ENCODE data around the gene DPY19L1.

DNA sequence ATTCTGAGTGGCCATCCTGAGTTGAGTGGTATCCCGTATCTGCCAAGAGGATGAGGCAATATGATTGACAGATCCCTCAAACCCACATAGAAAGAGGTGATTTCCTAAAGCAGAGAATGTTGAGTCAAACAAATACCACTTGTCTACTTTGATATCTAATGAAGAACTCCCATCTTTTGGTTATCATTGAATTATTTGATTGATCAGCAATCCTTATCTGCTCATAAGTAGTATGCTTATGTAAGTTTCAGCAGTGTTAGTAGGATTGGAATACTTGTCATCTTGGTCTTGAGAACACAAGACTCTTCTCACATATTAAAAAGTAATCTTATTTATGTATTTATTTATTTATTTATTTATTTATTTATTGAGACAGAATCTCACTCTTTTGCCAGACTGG is 147.3 kb downstream of the DPY19L1 start:
- TF ChIP-seq, protein P1, sequence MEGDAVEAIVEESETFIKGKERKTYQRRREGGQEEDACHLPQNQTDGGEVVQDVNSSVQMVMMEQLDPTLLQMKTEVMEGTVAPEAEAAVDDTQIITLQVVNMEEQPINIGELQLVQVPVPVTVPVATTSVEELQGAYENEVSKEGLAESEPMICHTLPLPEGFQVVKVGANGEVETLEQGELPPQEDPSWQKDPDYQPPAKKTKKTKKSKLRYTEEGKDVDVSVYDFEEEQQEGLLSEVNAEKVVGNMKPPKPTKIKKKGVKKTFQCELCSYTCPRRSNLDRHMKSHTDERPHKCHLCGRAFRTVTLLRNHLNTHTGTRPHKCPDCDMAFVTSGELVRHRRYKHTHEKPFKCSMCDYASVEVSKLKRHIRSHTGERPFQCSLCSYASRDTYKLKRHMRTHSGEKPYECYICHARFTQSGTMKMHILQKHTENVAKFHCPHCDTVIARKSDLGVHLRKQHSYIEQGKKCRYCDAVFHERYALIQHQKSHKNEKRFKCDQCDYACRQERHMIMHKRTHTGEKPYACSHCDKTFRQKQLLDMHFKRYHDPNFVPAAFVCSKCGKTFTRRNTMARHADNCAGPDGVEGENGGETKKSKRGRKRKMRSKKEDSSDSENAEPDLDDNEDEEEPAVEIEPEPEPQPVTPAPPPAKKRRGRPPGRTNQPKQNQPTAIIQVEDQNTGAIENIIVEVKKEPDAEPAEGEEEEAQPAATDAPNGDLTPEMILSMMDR (IDR thresholded peaks at IDR 0.05 in 8 of 11, conservative IDR thresholded peaks at IDR 0.05 in 3 of 11): no peak
- no peak for TF ChIP-seq POLR2A (IDR thresholded peaks at IDR 0.05)
- TF ChIP-seq POLR2AphosphoS5 (IDR thresholded peaks at IDR 0.05): no peak

Measured in spleen (tissue), 7 donors.